Left lung (tissue), 10 donors: Measurements from ENCODE around the gene TTC33. TPM values are rescaled to one million over a fixed set of nuclear protein-coding genes. Genes with fewer than 3 reads are reported as not detected.
"Not testable (repeated sequence)": the region's sequence is repeated elsewhere in the genome, so short reads cannot be mapped to it uniquely, and the experiment has no call there.

ENCODE experiments used
- ATAC-seq: fragments of 200-7000 bp; cut with Tn5 transposase; one replicate; pipeline ENCODE4 v1.9.1; 2020; ENCODE audit warnings: moderate library complexity
- DNase-seq, 4 donors: peaks; one replicate each; pipeline ENCODE4 v3.0.0-alpha.2; 2013 to 2020
- H3K27ac ChIP-seq, 2 donors: fragments of 200-600 bp; sonication (generic) in 1 of 2; one replicate each; pipeline versions ENCODE4 v1.5.0 to v1.8.0; 2020 to 2021
- H3K27me3 ChIP-seq, 2 donors: fragments of 200-600 bp; sonication (generic) in 1 of 2; one replicate each; pipeline versions ENCODE4 v1.5.0 to v1.8.0; 2020 to 2021
- H3K36me3 ChIP-seq, 2 donors: fragments of 200-600 bp; sonication (generic) in 1 of 2; one replicate each; pipeline versions ENCODE4 v1.5.0 to v1.8.0; 2020 to 2021
- H3K4me1 ChIP-seq, 2 donors: fragments of 200-600 bp; one replicate each; pipeline ENCODE4 v1.8.0; 2021
- H3K4me3 ChIP-seq, 2 donors: fragments of 200-600 bp; sonication (generic) in 1 of 2; one replicate each; pipeline versions ENCODE4 v1.5.0 to v1.8.0; 2020 to 2021; ENCODE audit warnings: mild to moderate bottlenecking in 1 of 2
- H3K9me3 ChIP-seq, 2 donors: fragments of 200-600 bp; sonication (generic) in 1 of 2; one replicate each; pipeline versions ENCODE4 v1.5.0 to v1.8.0; 2020 to 2021
- intact Hi-C, 2 donors: fragments of 100-400 bp; cut with DNase I; formaldehyde crosslinking; loops; one replicate each; pipeline versions ENCODE4 v1.11.2 to v1.14.2; 2022
- polyA plus RNA-seq, 6 donors: library from polyadenylated mRNA; unstranded; fragments of 120-200 nt; gene quantifications; one replicate each; pipeline ENCODE4 v1.2.1, GENCODE V29; 2013; ENCODE audit not compliant: insufficient read length in 6 of 6
- total RNA-seq, 2 donors: library from RNA; stranded (reverse); fragmentation: NEBNext Ultra II Directional; extraction: Animal tissue kit (Norgen Biotek cat#: 25700); gene quantifications; one replicate each; pipeline ENCODE4 v1.2.1, GENCODE V29; 2021
- TF ChIP-seq, protein P1 (sequence below), 2 donors: fragments of 200-600 bp; sonication (generic) in 1 of 2; IDR thresholded peaks; one replicate each; pipeline versions ENCODE4 v1.5.0 to v1.8.0; 2021; ENCODE audit warnings: antibody characterized with exemption in 2 of 2
- donor health status: DM: no; HTN: yes; CAD: no.
- donor health status: DM: no; HTN: no; CAD: no.

Gene TTC33
- total and polyA plus RNA-seq, 8 donors: 11.1 to 41.0 (median 33.0) TPM

DNA sequence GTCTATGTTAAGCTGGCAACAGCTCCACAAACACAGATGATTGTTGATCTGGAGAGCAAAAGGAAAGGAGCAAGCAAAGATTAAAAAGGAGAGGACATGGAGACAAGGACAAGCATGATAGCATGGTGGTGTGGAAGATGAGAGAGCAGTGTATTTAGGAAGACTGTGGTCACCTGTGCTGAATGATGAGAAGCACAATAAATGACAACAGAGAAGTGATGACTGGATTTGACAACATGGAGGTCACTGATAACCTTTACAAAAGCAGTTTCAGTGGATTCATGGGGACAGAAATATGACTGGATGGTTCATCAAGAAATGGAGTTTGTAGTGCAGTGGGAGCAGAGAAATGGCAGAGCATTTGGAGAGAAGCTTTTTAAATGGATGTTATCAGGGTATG lies 20.2 kb downstream of the TTC33 start:
- Histone ChIP-seq H3K4me1 (peaks cover 16 to 37% of the 10 kb centered on the region in 2 donors), H3K27ac (peak overlapping the region in 1 of 2 donors; percentile 19), H3K4me3 (no peak overlapping the region), H3K27me3 (no peaks in the 10 kb centered on the region), H3K9me3 (peaks cover 0 to 6% of the 10 kb centered on the region in 2 donors), H3K36me3 (peaks cover 0 to 10% of the 10 kb centered on the region in 2 donors)
- ATAC-seq: no peak
- DNase-seq: no peak
- TF ChIP-seq, protein P1, sequence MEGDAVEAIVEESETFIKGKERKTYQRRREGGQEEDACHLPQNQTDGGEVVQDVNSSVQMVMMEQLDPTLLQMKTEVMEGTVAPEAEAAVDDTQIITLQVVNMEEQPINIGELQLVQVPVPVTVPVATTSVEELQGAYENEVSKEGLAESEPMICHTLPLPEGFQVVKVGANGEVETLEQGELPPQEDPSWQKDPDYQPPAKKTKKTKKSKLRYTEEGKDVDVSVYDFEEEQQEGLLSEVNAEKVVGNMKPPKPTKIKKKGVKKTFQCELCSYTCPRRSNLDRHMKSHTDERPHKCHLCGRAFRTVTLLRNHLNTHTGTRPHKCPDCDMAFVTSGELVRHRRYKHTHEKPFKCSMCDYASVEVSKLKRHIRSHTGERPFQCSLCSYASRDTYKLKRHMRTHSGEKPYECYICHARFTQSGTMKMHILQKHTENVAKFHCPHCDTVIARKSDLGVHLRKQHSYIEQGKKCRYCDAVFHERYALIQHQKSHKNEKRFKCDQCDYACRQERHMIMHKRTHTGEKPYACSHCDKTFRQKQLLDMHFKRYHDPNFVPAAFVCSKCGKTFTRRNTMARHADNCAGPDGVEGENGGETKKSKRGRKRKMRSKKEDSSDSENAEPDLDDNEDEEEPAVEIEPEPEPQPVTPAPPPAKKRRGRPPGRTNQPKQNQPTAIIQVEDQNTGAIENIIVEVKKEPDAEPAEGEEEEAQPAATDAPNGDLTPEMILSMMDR (IDR thresholded peaks at IDR 0.05): no peak
- intact Hi-C loops: no loop called here

DNA sequence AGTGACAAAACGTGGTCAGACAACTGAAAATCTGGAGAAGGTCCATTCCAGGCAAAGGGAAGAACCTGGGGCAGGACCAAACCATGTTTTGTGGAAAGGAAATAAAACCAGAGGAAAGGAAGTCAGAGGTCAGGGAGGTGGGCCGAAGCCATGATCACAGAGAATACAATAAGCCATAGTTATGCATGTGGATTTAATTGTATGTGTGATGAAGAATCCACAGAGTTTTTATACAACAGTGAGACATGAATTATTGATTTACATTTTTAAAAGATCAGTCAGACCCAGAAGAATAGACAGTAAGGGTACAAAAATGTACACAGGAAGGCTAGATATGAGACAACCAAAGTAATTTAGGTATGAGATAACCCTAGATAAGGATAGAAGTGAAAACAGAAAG lies 20.8 kb downstream of the TTC33 start:
- Histone ChIP-seq H3K36me3 (peaks cover 0 to 6% of the 10 kb centered on the region in 2 donors), H3K27me3 (no peaks in the 10 kb centered on the region), H3K27ac (peak overlapping the region; percentile 1 to 19), H3K9me3 (peaks cover 0 to 6% of the 10 kb centered on the region in 2 donors), H3K4me3 (no peak overlapping the region), H3K4me1 (peaks cover 16 to 37% of the 10 kb centered on the region in 2 donors)
- DNase-seq (no peak), ATAC-seq (no peak)
- TF ChIP-seq, protein P1 (IDR thresholded peaks at IDR 0.05): no peak
- intact Hi-C loops: no loop called here

DNA sequence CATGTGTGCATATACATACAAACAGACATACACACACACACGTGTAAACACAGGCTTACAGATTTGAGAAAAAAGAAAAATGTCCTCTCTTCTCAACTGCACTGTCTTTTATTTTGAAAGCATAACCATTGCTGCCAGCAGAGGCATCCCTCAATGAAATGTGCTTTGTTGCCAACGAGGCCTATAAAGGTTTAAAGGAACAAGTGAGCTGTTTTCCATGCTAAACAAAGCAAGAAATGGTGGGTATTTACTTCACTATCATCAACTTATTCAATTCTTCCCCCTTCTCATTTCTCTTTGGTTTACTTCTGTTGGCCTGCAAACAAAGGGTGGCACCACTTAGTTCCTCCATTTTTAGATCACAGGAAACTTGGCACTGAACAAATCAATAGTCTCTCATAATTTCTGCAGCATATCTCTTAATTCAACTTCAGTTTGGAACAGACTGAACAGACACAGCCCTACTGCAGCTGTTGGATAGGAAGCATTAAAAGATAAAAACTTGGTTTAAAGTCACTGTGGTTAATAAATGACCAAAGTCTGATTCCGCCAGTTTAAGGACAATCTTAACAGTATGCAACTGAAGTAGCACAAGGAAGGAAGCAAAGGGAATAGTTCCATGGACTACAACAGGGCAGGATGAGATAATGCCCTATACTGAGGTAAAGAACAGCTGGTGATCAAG lies 21.7 kb downstream of the TTC33 start:
- ATAC-seq (peak; percentile 55), DNase-seq (peak in 1 of 4 donors; percentile 14)
- intact Hi-C loops: no loop called here
- TF ChIP-seq, protein P1 (IDR thresholded peaks at IDR 0.05): no peak
- Histone ChIP-seq H3K36me3 (peaks cover 0 to 5% of the 10 kb centered on the region in 2 donors), H3K9me3 (no peaks in the 10 kb centered on the region), H3K27me3 (no peaks in the 10 kb centered on the region), H3K4me3 (no peak overlapping the region), H3K4me1 (peaks cover 16 to 37% of the 10 kb centered on the region in 2 donors), H3K27ac (peak overlapping the region in 1 of 2 donors; percentile 19)

DNA sequence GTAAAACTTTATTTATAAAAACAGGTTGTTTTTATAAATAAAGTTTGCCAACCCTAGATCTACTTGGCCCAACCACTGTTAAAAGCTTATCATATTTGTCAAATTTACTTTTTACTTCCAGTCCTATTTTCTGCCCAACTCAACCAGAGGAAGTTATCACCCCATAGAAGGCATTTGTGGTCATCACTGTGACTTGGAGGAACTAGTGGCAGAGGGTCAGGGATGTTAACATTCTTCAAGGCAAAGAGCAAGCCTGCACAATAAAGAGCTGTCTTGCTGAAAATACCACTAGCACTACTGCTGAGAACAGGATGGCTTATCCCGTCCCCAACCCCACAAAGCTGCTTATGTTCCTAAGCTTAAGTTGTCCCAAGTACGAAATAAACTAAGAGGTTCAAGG lies 22.3 kb downstream of the TTC33 start:
- Histone ChIP-seq H3K36me3 (peaks cover 0 to 5% of the 10 kb centered on the region in 2 donors), H3K27ac (no peak overlapping the region), H3K4me3 (no peak overlapping the region), H3K27me3 (no peaks in the 10 kb centered on the region), H3K4me1 (peaks cover 16 to 37% of the 10 kb centered on the region in 2 donors), H3K9me3 (no peaks in the 10 kb centered on the region)
- ATAC-seq (no peak), DNase-seq (no peak)
- intact Hi-C loops: no loop called here
- TF ChIP-seq, protein P1 (IDR thresholded peaks at IDR 0.05): no peak

DNA sequence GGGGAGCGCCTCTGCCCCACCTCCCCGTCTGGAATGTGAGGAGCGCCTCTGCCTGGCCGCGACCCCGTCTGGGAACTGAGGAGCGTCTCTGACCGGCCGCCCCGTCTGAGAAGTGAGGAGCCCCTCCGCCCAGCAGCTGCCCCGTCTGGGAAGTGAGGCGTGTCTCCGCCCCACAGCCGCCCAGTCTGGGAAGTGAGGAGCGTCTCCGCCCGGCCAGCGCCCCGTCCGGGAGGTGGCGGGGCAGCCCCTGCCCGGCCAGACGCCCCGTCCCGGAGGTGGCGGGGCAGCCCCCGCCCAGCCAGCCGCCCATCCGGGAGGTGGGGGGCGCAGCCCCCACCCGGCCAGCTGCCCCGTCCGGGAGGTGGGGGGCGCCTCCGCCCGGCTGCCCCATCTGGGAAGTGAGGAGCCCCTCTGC lies 33.3 kb downstream of the TTC33 start:
- H3K4me3 ChIP-seq, H3K4me1 ChIP-seq, H3K27ac ChIP-seq, intact Hi-C loops, H3K27me3 ChIP-seq, ATAC-seq: not testable (repeated sequence)
- DNase-seq: peak in 1 of 4 donors; percentile 59
- H3K36me3 ChIP-seq: peaks cover 0 to 42% of the 10 kb centered on the region in 2 donors
- peaks cover 0 to 11% of the 10 kb centered on the region in 2 donors for H3K9me3 ChIP-seq
